GM12874 (cell line): ENCODE results near the gene KLF16.

Source experiments
- TF ChIP-seq, protein P1 (sequence below): IDR thresholded peaks from 2 replicates; pipeline ENCODE4 v1.5.1; 2011; ENCODE audit warnings: low read depth, mild to moderate bottlenecking, control low read depth, low read length, moderate library complexity; ENCODE audit not compliant: insufficient read depth

Gene KLF16

DNA sequence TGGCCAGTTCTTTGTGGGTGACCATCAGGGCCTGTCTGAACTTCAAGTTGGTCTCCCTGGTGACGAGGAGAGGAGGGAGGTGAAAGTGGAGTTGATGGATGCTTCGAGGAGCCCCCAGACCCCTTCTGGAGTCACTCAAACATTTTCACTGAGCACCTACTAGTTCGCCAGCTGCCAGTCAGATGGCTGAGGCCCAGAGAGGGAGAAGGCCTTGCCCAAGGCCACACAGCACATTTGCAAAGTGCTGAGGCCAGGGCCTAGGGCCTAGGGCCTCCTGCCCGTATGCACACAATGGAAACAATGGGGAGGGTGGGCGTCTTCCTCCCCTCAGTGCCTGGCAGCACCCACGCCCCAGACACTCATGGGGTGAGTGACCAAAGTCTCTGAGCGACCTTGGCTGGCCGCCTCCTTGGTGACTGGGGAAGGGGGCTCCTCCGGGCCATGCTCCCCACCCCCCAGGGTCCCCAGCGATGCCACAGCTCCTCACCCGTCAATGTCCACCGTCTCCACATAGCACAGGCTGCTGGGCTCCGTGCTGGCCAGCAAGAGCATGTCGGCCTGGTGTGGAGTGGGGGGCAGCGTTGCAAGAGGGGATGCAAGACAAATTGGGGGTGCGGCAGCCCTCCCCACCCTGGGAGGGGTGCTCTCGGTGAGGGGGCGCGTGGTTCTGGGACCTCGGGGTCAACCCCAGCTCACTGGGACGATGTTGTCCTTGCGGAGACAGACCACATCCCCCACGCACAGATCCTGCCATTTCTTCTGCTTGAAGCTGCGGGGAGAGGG, 57.8 kb downstream of the KLF16 start:
- TF ChIP-seq, protein P1, sequence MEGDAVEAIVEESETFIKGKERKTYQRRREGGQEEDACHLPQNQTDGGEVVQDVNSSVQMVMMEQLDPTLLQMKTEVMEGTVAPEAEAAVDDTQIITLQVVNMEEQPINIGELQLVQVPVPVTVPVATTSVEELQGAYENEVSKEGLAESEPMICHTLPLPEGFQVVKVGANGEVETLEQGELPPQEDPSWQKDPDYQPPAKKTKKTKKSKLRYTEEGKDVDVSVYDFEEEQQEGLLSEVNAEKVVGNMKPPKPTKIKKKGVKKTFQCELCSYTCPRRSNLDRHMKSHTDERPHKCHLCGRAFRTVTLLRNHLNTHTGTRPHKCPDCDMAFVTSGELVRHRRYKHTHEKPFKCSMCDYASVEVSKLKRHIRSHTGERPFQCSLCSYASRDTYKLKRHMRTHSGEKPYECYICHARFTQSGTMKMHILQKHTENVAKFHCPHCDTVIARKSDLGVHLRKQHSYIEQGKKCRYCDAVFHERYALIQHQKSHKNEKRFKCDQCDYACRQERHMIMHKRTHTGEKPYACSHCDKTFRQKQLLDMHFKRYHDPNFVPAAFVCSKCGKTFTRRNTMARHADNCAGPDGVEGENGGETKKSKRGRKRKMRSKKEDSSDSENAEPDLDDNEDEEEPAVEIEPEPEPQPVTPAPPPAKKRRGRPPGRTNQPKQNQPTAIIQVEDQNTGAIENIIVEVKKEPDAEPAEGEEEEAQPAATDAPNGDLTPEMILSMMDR, result no peak

DNA sequence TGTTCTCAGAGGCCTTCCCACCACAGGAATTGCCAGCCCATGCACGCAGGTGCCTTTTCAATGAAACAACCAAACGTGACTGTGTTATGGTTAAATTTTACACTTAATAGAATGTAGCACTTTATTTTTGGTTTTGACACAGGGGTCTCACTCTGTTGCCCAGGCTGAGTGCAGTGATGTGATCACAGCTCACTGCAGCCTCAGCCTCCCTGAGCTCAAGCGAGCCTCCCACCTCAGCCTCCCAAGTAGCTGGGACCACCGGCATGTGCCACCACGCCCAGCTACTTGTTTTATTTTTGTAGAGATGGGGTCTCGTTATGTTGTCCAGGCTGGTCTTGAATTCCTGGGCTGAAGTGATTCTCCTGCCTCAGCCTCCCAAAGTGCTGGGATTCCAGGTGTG, 58.5 kb downstream of the KLF16 start:
- TF ChIP-seq, protein P1, result no peak
